ENCODE measurements around the gene CCDC40. TPM values are rescaled to one million over a fixed set of nuclear protein-coding genes. Genes with fewer than 3 reads are reported as not detected.

CCDC40 gene
- total and polyA plus RNA-seq, 2 donors (not counting 1 experiment from before 2014, with no cell fraction given) = 0.63 to 3.2 TPM

DNA sequence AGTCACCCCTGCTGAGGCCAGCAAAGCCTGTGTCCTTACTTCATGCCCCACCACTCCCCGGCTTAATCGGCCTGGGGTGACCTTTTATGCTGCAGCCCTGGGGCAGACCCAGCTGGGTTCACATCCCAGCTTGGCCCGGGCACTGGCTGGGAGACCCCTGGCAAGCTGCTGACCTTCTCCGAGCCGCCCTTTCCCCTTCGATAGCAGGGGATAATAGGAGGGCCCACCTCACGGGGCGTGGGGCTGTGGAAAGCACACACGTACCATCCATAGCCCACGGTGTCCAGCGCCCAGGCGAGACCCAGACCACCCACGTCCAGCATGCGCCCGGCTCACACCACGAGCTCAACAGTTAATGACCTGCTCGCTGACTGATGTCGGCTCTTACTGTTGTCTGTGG, 27.6 kb upstream of the CCDC40 start:
- no peak for ATAC-seq (ENCODE audit: low read depth)
- Histone ChIP-seq H3K4me2 (replicated peaks; ENCODE audit: low read depth, low read length, poor library complexity, severe bottlenecking) (peak overlapping the region; percentile 36), H4K20me1 (ENCODE audit: control insufficient read depth, insufficient read depth, low read length, poor library complexity, severe bottlenecking) (no peaks in the 10 kb centered on the region), H3K4me3 (ENCODE audit: control extremely low read depth in 1 of 5, extremely low read depth in 1 of 5, insufficient read depth in 1 of 5, low read depth in 2 of 5, low read length in 4 of 5) (no peak overlapping the region), H2AFZ (ENCODE audit: insufficient read depth, low read depth, low read length, poor library complexity, severe bottlenecking) (no peak overlapping the region), H3K9ac (ENCODE audit: low read length) (no peak overlapping the region), H3K36me3 (replicated peaks in 1 of 2; ENCODE audit: control extremely low read depth in 1 of 2, control insufficient read depth in 1 of 2, extremely low read depth in 1 of 2, insufficient read depth in 2 of 2, low read length in 1 of 2) (no peaks in the 10 kb centered on the region), H3K4me1 (ENCODE audit: control insufficient read depth in 2 of 2, insufficient read depth in 2 of 2, low read length in 2 of 2) (peaks cover 3 to 11% of the 10 kb centered on the region in 2 donors), H3K27ac (ENCODE audit: low read length in 2 of 2) (no peak overlapping the region), H3K79me2 (ENCODE audit: control insufficient read depth, insufficient read depth, low read length) (no peaks in the 10 kb centered on the region), H3K27me3 (replicated peaks in 1 of 4; ENCODE audit: control extremely low read depth in 1 of 4, control insufficient read depth in 3 of 4, insufficient read depth in 4 of 4, low read length in 3 of 4) (no peaks in the 10 kb centered on the region), H3K9me3 (ENCODE audit: control extremely low read depth in 1 of 3, control insufficient read depth in 2 of 3, insufficient read depth in 1 of 3, low read length in 2 of 3) (peaks cover 0 to 4% (median 0%) of the 10 kb centered on the region in 3 donors)
- Mint-ChIP-seq H3K4me3 (no peak overlapping the region), H3K27ac (no peak overlapping the region), H3K9me3 (ENCODE audit: insufficient read depth) (no peaks in the 10 kb centered on the region), H3K4me1 (peaks cover 9% of the 10 kb centered on the region), H3K27me3 (no peaks in the 10 kb centered on the region)
- 93% methylated on average over 18 of the region's 18 CpGs for WGBS (ENCODE audit: insufficient coverage)
- intact Hi-C loops (cut with micrococcal nuclease) = loop anchor here (5.0 kb wide), 2 partner anchors 73 to 93 kb away; partner anchors contain the start of gene GAA
- ChIA-PET POLR2A (interaction anchor here (0.5 to 0.7 kb wide), 4 partner anchors 11 to 1386 kb away, joined by 4 to 6 read pairs (median 5); partner anchors contain the start of gene BAHCC1), CTCF (interaction anchor here (0.6 to 3.3 kb wide), 23 partner anchors 9 to 283 kb away, joined by 3 to 20 read pairs (median 4); partner anchors contain the start of genes CBX8 and GAA)
- TF ChIP-seq, protein P1, sequence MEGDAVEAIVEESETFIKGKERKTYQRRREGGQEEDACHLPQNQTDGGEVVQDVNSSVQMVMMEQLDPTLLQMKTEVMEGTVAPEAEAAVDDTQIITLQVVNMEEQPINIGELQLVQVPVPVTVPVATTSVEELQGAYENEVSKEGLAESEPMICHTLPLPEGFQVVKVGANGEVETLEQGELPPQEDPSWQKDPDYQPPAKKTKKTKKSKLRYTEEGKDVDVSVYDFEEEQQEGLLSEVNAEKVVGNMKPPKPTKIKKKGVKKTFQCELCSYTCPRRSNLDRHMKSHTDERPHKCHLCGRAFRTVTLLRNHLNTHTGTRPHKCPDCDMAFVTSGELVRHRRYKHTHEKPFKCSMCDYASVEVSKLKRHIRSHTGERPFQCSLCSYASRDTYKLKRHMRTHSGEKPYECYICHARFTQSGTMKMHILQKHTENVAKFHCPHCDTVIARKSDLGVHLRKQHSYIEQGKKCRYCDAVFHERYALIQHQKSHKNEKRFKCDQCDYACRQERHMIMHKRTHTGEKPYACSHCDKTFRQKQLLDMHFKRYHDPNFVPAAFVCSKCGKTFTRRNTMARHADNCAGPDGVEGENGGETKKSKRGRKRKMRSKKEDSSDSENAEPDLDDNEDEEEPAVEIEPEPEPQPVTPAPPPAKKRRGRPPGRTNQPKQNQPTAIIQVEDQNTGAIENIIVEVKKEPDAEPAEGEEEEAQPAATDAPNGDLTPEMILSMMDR (IDR thresholded peaks at IDR 0.05) = no peak
- no peak for TF ChIP-seq EZH2 (IDR thresholded peaks at IDR 0.05; ENCODE audit: borderline replicate concordance, insufficient read depth, low read depth, low read length, poor library complexity, severe bottlenecking)
- no peak for DNase-seq

Data from B cell (primary cell).